ENCODE data around the gene BACE1.

Gene BACE1

DNA sequence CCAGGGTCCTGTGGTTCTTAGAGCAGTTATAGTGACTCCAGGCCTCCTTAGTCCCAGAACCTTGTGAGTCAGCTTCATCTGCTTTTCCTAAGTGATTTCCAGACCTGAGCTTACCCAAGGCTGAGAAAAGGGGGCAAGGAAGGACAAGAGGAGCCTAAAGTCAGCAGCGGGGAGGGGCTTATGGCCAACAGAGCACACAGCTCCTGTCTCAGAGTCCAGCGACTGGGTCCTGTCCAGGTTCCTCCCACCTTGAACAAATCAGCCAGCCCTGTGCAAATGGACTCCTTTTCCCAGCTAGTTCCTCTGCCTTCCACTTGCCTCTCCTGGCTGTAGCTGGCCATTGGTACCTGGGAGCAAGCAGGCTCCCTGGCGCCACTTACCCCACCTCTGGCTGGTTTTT is 10.9 kb downstream of the BACE1 start:
- no peak for DNase-seq

DNA sequence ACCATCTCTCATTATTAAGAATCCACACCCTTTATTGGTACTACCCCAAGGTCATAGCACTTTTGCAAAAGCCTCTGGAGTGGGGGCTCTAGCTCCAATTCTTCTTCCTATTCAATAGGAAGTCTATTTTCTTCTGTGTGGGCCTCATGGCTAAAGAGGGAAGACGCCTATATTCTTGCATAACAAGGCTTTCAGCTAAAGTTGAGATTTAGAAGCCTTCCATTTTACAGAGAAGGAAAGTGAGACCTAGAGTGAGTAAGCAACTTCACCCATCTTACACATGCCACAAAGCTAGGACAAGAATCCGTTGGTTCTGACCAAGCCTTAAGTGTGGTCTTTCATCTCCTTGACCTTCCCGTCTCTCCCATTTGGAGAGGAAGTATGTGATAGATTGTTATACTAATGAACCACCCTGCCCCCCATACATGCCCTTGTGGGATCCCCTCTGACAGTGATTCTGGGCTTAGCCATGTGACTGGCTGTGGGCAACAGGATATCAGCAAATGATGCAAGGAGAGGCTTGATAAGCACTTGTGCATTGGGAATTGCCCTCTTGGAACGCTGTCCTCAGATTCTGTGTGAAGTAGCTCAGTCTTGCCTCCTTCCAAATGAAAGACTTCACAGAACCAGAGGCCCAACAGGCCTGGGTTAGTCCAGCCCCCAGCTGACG is 12.3 kb downstream of the BACE1 start:
- DNase-seq, result no peak

DNA sequence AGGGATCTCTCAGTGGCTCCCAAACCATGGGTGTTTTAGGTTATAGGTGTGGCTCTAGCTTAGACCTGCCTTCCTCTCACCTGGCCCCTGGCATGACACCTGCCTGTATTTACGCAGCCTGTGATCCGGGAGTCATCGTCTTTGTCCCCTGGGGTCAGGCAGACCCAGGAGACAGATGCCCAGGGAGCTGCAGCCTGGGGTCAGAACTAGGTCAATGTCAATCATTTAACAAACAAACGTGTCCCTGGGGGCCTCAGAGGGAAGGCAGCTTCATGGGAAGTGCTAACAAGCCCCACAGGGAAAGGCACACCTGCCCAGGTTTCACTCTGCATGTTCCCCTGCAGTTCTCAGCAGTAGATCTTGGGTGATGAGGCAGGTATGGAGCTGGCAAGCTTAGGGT is 13.0 kb downstream of the BACE1 start:
- no peak for DNase-seq

DNA sequence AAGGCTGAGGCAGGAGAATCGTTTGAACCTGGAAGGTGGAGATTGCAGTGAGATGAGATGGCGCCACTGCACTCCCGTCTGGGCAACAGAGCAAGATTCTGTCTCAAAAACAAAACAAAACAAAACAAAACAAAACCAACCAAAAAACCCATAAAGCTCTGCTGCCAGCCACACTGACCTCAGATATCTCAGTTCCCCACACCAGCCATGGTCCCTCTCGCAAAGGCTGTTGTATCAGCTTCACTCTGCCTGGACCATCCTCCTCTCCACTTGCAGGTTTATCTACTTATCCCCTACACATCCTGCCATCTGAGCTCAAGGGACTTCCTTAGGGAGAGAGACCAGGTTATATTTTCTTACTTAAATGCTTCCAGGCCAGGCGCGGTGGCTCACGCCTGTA is 13.8 kb downstream of the BACE1 start:
- no peak for DNase-seq

DNA sequence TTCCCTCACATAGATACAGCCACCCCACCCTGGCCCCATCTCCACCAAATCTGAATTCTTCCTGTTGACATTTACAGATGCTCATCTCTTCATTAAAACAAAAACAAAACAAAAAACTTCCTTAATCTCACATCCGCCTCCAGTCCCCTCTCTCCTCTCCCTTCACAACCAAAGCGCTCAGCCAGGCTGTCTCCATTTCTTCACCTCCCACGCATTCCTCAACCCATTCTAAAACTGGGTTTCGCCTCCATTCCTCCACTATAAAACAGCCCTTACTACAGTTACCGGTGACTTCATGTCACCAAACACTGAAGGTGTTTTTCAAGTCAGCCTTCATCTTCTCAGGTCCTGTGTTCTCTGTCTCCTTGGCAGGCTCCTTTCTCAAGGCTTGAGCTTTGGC is 15.3 kb downstream of the BACE1 start:
- no peak for DNase-seq

DNA sequence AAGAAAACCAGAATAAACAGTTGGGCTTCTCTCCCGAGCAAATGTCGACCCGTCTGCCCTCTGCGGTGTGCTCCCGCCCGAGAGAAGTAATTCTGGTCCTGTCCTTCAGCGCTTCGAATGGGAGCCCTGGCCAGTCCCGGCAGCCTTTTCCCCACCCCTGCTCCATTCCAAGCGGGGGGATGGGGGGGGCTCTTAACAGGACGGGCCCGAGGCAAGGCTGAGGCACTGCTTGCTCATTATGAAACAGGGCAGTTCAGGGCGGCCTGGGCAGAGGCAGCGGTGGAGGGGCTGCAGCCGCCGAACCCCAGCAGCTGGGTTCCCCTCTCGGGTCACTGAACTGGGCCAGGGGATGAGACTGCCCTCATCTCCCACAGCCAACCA is 15.8 kb downstream of the BACE1 start:
- DNase-seq, result no peak

DNA sequence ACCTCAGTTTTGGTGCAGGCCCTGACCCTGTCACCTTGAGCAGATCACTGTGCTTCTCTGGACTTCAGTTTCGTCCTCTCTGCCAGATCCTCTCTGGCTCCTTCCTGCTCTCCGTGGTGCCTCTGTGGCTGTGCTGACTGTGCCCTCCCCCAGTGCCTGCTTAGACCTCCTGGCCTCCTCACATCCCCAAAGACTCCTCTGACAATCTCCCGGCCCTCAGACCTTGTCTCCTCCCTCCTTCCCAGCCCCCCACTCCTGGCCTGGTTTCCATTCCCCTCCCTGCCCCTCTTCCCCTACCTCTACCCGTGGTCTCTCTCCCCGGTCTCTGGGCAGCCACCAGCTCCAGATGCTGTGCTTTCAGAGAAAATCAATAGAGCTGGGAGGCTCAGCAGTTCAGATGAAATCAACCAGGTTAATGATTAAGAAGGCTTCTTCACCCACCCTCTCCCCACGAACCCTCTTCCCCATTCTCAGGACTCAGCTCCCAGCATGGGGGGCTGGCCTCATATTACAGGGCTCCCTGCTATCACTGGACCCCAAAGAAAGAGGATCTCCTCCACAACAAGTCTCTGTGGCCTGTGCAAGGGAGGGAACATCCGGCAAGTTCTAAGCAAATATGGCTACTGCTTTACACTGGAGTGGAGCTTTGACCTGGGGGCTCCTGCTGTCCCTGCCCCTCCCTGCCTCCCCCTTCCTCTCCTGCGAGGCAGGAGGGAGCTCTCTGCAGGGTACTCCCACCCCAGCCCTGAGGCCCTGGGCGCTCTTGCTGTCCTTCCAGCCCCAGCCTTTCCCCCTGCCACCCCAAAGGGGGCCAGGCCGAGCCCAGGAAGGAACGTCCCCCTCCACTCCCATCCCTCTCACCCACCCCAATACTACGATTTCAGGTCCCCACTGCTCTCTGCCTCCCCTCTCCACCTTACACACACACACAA is 16.4 kb downstream of the BACE1 start:
- DNase-seq, result no peak

DNA sequence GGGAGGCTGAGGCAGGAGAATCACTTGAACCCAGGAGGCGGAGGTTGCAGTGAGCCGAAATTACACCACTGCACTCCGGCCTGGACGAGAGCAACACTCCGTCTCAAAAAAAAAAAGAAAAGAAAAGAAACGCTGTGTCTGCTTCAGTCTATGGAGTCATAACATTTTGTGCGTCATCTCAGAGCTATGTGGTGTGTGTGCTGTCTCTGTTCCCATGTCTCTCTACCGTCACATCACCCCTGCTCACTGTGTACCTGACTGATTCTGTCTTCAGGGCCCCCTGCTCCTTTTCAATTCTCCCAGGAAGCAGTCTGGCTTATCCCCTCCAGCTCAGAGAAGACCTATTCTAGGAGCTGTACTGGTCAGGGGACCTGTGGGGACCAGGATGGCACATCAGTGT is 17.9 kb downstream of the BACE1 start:
- no peak for DNase-seq

DNA sequence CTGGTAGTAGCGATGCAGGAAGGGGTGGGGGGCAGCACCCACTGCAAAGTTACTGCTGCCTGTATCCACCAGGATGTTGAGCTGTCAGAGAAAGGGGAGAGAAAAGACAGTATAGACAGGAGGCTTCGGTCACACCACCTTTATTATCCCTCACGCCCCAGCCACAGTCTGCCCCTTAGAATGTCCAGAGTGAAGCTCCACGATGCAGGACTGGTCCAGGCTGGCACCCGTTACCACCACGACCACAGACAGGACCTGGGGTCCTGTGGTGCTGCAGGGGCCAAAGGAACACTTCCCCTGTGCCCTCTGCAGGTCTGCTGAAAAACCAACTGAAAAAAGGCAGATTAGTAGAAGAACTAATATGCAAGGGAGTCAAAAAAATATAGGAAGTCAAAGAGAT is 19.2 kb downstream of the BACE1 start:
- no peak for DNase-seq

DNA sequence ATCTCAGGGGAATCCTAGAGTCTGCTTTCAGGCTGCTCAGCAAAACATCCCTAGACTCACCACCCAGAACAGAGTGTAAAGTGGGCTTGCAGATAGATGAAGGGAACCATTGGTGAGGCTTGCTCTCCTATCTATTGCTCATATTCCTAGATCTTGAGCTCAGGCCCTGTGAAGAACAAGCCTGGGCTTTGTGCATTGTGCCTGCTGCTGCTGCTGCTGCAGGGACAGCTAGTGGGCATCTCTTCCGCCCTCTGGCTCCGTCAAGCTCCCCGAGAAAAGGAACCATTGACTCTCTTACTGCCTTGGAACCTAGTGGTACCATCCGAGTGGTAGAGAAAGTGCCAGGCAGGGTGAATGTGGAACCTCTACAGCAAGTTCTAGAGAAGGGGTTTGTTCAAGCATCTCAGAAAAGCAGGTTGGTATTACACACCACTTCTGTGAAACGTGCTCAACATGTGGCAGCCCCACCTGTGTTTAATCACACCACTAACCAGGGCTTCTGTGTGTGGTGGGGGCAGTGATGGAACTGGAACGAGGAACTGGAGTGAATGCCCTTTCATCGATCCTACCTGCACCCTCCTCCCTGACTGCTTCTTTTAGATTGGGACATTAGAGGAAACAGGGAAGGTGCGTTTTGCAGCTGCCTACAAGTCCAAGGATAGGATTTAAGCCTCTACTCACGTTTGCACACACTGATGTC is 20.5 kb downstream of the BACE1 start:
- no peak for DNase-seq

DNA sequence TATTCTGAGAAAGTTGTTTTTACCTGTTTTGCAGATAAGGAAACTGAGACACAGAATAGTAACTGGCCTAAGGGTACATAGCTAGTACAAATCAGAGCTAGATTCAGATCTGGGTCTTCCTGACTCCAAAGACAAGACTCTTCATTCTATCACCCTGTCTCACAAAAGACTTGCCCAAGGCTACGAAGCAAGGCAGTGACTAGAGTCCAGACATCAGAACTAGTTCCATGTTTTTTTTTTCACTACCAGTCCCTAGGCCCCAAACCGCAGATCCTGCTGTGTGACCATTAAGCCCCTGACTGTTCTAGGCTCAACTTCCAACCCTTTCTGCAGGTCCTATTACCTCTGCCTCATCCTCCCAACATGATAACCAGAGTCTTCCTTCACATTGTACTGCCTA is 23.4 kb downstream of the BACE1 start:
- no peak for DNase-seq

DNA sequence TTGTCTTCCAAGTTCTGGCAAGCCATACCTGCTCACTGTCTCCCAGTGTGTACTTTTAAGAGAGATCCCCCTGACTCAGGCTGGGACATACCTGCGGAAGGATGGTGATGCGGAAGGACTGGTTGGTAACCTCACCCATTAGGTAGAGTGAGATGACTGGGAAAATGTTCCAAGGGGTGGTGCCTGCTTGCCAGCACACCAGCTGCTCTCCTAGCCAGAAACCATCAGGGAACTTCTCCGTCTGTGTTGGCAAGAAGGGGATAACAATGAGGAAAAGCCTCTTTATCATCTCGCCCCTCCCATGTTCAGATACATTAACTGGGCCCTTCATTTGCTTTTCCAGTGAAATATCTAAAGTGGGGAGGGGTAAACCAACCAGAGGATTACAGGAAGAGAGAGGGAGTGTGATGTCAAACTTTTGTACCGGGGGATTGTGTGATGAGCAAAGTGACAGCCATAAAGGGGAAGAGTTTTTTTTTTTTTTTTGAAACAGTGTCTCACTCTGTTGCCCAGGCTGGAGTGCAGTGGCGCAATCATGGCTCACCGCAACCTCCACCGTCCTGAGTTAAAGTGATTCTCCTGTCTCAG is 25.2 kb downstream of the BACE1 start, which contains the start of gene BACE1-AS:
BACE1-AS (plus strand) TSS at position 538 of the 588 bp plus-strand sequence.
- no peak for DNase-seq

DNA sequence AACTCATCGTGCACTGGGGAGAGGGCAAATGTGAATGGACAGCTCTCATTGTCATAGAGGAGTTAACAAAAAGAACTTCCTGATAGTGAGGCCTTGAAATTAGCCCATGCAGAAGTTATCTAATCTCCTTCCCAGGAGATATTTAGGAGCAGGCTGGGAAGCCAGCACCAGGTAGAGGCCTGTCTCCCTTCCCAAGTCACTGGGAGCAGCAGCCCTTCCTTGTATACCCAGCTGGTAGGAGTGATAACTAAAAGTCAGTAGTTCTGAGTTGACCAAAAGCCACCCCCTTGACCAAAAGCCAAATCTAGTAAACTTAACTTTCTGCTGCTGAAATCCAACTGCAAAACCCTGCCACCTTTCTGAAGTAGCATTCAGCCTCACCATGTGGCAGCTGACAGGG is 26.3 kb downstream of the BACE1 start:
- no peak for DNase-seq

DNA sequence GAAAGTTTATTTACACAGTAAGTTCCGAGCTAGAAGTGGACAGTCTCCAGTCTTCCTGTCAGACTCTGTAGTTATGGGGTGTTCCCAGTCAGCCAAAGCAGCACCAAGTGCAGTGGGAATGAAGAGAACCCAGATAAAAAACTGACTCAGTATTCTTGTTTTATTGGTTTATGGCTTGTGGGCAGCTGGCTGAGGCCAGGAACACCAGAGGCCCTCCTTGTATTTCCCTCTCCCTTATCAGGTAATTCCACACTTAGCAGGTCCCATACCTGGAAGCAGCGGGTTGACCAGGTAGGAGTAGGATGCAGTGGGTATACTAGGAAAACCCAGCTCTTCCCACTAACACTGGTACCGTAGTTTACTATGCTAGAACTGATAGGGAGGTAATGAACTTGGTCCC is 28.4 kb downstream of the BACE1 start:
- no peak for DNase-seq

DNA sequence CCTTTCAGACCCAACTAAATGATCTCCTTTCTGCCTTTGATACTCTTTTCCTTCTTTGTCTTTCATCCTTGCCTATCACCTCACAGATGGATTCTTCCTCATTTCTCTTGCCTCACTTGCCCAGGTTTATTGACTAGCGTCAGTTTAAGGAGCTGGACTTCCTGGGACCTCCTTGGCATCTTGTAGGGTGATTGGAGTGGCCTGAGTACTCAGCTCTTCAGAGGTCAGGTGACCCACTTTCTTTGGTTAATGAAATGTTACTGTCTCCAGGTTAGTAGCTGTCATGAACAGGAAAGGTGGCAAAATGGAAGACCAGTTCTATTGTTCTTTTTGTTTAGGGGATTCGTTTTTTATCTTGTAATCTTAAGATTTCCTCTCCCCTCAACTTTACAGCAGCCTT is 29.5 kb downstream of the BACE1 start:
- no peak for DNase-seq

DNA sequence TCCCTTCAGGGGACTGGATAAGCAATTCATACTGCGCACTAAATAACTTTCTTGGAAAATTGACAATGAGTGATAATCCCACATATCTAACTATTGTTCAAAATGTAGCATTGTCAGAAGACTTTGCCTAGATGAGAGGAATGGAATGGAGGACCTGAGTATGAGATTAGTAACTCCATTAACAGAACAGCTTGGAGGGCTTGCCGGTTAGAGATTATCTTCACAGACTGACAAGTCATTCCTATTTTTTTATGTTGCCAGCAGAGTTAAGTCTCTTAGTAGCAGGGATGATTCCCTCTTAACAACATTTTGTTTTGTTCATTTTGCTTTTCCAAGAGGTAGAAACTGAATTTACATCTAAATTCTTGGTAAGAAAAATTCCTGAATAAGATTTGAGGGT is 32.0 kb downstream of the BACE1 start:
- no peak for DNase-seq

DNA sequence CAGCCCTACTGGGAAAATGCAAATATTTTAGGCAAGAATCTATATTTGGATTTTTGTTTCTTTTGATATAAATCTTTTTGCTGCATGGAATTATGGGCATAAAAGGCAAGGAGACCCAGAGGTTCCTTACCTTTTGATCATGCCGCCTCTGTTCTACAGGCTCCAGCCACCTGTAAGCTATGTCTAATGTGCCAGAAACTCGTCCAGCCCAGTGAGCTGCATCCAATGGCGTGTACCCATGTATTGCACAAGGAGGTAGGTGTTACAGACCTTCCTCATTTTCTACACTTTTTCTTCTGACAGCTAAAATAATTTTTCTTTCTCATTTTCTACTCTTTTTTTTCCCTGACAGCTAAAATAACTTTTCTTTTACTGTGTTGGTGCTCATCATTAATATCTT is 33.1 kb downstream of the BACE1 start:
- DNase-seq, result no peak

DNA sequence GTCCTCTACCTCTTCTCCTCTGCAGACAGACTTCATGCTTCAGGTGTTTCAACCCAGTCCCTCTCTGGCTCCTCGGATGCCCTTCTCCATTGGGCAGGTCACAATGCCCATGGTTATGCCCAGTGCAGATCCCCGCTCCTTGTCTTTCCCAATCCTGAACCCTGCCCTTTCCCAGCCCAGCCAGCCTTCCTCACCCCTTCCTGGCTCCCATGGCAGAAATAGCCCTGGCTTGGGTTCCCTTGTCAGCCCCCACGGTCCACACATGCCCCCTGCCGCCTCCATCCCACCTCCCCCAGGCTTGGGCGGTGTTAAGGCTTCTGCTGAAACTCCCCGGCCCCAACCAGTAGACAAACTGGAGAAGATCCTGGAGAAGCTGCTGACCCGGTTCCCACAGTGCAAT is 34.2 kb downstream of the BACE1 start:
- DNase-seq, result no peak

DNA sequence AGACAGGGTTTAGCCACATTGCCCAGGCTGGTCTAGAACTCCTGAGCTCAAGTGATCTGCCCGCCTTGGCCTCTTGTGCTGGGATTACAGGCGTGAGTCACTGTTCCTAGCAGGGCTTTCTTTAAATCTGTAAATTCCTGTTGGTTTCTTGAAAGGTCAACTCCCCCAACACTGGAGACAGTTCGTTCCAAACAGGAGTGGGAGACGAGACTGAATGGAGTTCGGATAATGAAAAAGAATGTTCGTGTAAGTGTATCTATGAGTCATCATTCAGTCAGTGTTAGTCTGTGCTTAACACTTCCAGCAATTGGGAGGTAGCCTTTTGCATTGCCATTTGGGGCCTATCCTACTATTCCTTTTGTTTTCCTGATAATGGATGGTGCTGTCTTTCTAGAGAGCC is 34.9 kb downstream of the BACE1 start:
- no peak for DNase-seq

DNA sequence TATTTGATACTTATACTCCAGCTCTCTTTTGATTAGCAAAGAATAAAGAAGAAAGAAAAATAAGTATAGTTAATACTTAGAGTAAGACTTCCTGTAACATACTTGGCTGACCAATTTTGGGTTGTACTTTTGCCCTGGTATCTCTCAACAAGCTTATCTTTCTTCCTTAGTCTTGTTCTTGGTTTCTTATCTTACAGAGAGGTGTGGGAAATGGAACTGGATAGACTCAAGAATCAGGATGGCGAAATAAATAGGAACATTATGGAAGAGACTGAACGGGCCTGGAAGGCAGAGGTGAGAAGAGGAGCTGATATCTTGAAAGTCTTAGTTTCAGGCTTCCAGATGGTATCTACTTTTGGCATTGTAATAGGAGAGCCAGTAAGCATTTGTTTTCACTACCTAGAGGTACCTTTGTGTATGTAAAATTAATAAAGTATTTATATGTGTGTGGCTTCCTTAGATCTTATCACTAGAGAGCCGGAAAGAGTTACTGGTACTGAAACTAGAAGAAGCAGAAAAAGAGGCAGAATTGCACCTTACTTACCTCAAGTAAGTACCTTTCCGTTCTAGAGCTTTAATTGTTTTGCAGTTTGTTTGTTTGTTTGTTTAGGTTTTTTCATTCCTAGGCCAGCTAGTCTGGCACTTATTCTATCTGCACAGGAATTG is 36.2 kb downstream of the BACE1 start:
- DNase-seq, result no peak

DNA sequence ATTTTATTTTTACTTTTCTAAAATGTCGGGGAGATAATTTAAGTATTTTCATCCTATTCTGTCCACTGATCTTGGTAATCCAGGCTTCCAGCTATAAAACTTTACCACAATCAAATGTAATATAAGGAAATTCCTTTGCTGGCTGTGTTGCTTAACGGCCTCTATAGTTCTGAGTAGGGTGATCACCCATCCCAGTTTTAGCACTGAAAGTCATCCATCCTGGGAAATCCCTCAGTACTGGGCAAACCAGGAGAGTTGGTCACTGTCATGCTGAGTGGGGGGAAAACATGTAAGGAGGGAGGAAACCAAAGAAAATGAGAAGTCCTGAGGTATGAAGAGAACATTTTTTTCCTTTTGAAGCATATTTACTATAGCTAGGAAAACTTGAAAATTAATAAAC is 37.7 kb downstream of the BACE1 start:
- DNase-seq, result no peak

DNA sequence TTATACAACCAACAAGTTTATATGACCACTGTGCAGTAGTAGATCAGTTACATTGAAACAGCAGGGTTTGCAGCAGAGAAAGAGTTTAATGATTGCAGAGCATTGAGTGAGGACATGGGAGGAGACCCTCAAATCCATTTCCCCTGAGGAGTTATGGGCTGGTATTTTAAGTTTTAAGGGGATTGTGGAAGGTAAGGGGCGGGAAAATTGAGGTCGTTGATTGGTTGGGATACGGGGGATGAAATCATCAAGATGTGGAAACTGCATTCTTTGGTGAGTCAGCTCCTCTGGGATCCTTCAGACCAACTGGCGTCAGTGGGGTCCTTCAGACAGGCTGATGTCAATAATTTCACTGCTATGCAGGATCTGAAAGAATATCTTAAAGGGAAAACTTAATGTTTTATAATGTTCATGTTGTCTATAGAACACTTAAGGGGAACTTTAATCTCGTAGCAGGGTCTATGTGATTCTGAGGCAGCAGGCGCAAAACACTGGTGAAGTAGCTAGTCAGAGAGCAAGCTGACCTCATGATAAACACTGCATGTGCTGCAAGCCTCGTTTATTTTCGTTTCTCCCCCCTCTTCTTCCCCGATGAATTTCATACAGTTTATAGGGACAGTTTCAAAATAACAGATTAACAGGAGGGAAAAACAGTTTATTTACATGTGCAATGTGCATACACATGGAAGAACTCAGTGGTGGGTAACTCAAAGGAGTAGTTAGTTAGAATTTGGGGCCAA is 42.3 kb downstream of the BACE1 start:
- DNase-seq, result no peak

All from NCI-H1105 treated with DMSO at 0.1 percent for 48 hours (cell line).